Stimulated activated CD4-positive, alpha-beta T cell treated with anti-CD3 and anti-CD28 coated beads, Interleukin-2, amount 100 ng/mL, for 48 hours (primary cell): ENCODE measurements around the gene AMH.
"Not testable (repeated sequence)": the region's sequence is repeated elsewhere in the genome, so short reads cannot be mapped to it uniquely, and the experiment has no call there.

Source experiments
- DNase-seq, 2 donors: peaks; one replicate each; pipeline ENCODE4 v3.0.0-alpha.2; 2020

AMH gene

DNA sequence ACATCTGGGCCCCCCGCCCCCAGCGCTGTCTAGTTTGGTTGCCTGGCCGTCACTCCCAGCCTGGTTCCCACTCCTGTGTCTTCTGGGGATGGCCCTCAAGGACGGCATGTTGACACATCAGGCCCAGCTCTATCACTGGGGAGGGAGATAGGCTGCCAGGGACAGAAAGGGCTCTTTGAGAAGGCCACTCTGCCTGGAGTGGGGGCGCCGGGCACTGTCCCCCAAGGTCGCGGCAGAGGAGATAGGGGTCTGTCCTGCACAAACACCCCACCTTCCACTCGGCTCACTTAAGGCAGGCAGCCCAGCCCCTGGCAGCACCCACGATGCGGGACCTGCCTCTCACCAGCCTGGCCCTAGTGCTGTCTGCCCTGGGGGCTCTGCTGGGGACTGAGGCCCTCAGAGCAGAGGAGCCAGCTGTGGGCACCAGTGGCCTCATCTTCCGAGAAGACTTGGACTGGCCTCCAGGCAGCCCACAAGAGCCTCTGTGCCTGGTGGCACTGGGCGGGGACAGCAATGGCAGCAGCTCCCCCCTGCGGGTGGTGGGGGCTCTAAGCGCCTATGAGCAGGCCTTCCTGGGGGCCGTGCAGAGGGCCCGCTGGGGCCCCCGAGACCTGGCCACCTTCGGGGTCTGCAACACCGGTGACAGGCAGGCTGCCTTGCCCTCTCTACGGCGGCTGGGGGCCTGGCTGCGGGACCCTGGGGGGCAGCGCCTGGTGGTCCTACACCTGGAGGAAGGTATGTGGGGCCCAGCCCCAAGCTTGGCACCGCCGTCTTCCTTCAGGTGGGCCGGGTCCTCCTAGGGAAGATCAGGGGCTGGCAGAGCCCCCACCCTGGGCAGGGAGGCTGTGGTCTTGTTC lies at the start of gene AMH:
Gene AMH (plus strand): TSS at position 314 of the 857 bp plus-strand sequence. CDS start 10 bp downstream, at position 324.
- no peak for DNase-seq

- DNase-seq, result no peak
These were observed 49.1 kb upstream of the AMH start for GRCh38 chr19:2199861-2200623.

DNA sequence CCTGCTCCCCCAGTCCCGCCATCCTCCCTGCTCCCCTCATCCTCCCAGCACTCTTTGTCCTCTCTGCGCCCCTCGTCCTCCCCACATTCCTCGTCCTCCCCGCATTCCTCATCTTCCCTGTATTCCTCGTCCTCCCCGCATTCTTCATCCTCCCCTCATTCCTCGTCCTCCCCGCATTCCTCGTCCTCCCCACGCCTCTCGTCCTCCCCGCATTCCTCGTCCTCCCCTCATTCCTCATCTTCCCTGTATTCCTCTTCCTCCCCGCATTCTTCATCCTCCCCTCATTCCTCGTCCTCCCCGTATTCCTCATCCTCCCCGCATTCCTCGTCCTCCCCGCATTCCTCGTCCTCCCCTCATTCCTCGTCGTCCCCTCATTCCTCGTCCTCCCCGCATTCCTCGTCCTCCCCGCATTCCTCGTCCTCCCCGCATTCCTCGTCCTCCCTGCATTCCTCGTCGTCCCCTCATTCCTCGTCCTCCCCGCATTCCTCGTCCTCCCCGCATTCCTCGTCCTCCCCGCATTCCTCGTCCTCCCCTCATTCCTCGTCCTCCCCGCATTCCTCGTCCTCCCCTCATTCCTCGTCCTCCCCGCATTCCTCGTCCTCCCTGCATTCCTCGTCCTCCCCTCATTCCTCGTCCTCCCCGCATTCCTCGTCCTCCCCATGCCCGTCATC lies 48.4 kb upstream of the AMH start:
- DNase-seq, result not testable (repeated sequence)

DNA sequence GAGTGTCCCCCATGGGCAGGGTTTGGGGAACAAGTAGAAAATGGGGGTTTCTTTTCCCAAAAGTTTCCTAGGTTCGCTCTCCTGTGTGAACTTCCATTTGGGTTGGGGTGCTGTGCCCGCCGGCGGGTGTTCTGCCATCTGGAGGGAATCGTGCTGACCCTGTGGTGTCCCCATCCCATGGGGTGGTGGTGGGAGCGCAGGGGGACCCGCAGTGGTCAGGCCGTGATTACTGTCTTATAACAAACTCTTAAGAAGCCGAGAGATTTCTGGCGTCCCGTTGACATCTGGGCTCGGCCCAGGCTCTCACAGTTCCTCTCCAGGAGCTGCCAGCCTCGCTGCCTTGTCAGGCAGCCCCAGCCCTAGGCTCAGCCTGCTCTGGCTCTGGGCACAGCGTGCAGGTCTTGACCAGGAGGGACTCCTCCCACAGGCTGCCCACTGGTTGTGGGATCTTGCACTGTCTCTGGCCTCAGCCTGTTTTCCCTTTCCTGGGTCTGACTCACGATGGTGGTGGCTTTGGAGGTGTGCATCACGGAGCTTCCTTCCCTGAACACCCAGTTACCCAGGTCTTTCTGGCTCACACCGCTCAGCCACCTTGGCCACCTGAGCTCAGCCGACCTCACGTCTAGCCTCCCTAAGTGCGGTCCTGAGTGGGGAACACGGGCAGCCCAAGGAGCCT lies 47.5 kb upstream of the AMH start:
- no peak for DNase-seq

DNA sequence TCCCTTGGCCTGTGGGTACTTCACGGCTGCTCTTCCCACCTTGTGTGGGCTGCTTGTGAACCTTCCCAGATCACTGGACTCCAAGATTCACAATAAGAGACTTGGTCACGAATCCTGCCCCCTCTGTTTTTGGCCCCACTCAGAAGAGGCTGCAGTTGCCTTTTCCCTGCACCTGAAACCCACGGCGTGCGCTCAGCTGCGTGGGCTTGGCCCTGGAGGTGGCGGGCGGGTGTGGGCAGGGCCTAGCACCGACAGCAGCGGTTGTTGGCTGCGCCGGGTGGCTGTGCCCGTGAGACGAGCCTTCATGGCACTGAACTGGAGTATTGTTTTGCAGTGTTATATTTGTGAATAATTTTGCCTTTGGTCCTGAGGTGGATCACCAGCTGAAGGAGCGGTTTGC lies 46.8 kb upstream of the AMH start:
- no peak for DNase-seq

DNA sequence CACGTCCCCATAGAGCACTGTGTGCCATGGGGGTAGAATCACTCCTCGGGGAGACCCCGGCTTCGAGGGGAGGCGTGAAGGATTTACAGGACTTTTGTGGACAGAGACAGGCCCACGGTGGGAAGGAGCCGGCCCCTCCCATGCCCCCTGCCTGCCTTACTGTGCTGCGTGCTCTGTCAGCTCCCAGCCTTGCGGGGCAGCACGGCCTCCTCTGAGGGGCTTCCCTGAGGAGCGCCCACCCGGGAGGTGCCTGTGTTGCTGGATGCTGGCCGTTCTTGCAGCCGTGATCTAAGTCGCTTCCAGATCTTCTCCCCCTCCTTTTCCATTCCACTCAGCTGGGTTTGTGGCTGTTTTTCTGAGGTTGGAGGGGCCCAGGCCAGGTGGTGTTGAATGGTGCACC lies 42.1 kb upstream of the AMH start:
- no peak for DNase-seq

GRCh38 chr19:2207991-2208860 lies 40.9 kb upstream of the AMH start:
- no peak for DNase-seq

DNA sequence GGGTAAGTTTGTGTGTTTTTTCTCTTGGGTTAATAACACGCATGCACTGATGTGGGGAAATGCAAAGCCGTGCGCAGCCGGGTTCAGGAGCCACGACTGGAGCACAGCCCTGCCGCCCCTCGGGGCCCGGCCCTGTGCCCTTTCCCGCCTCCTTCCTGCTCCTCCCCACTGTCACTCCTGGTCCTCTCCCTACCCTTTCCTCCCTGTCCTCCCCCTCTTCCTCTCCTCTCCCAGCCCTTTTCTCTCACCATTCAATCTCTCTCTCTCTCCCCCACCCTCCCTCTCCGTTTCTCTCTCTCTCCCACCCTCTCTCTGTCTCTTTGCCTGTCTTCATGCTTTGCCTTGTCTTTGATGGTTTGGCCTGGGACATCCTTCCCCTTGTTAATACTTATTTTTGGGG lies 40.1 kb upstream of the AMH start:
- DNase-seq, result no peak

DNA sequence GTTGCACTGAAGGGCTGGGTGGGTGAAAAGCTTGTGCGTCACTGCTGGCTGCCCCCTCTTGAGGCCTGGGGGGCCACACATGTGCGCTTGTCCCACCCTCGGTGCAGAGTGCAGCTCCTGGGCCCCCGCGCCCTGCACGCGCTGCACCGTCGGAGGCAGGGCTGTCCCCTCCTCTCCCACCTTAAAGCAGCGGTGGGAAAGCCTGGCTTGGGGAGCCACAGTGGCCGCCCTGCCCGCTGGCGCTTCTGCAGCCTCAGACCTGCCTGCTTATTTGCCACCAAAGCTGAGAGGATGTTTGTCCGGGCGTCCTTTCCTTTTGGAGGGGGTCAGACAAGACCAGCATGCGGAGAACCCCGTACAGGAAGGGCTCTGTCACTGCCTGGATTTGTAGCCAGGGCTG lies 39.7 kb upstream of the AMH start:
- no peak for DNase-seq

DNA sequence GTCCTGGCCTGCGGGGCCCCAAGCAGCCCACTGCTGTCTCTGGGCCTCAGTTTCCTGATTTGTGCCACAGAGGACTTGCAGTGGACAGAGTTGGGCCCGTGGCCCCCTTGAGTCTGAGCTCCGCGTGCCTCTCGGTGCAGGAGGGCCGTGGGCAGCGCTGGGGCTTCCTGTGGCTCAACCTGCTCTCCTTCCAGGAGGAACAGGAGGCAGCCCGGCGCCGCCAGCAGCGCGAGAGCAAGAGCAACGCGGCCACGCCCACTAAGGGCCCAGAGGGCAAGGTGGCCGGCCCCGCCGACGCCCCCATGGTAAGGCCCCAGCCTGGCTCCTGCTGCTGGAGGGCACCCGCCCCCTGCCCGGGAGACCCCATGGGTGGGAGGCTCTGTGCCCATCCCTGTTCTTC lies 38.9 kb upstream of the AMH start:
- DNase-seq, result no peak

GRCh38 chr19:2210987-2211740 lies 38.0 kb upstream of the AMH start:
- no peak for DNase-seq

DNA sequence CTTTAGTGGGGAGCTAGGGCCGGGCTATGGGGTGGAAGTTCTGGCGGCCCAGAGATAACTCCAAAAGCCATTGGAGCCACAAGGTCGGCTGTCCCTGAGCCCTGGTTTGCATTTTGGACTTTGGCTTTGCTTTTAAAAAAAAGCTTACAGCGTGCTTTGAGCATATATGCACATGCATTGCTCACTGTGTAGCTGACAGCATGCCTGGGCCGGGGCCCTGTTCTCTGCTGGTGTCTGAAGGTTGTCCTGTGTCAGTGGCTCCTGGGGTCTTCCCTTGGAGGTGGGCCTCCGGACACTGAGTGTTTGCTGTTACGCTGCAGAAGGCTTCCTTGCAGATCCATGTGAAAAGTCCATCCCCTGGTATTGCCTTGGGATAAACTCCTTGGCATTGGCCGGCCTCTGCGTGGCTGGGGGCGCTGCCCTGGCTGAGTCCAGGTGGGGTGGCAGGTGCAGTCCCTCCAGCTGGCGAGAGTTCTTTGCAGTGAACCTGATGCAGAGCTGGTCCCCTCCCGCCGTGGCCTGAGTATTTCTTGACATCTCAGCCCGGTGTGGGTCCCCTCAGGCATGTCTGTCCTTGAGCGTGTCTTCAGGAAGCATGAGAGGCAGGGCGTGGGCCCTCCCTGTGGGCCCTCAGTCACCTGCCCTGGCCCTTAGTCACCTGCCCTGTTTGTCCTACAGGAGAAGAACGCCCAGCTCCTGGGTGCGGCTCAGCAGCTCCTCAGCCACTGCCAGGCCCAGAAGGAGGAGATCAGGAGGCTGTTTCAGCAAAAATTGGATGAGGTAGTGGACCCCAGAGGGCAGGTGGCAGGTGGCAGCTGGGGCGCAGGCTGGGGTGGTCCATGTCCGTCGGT lies 36.0 kb upstream of the AMH start:
- DNase-seq, result no peak

- no peak for DNase-seq
These were observed 35.3 kb upstream of the AMH start for GRCh38 chr19:2213799-2214198.

GRCh38 chr19:2214251-2214650 lies 34.9 kb upstream of the AMH start:
- no peak for DNase-seq

DNA sequence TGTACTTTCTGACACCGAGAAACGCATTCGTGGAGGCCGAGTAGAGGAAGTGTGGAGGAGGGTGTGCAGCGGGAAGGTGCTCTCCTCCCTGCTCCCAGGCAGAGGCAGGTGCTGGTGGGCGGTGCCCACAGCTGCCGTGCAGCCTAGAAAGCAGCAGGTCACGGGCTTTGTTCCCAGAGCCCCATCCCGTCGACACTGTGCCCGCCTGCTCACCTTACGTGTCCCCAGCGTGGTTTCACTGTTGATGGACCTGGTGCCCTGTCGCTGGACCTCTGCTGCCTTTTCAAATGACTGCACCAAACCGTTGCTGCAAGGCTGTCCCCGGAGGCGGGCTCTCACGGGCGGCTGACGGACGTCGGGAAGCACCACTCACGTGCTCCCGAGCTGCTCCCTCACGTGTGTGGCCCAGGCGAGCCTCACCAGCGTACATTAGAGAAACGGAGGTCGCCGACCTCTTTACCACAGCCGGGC lies 33.8 kb upstream of the AMH start:
- DNase-seq, result peak in 1 of 2 donors; percentile 23

GRCh38 chr19:2216361-2217225 lies 32.5 kb upstream of the AMH start:
- no peak for DNase-seq

GRCh38 chr19:2217591-2217990 lies 31.5 kb upstream of the AMH start:
- DNase-seq, result no peak

GRCh38 chr19:2219726-2220125 lies 29.4 kb upstream of the AMH start:
- DNase-seq, result no peak

DNA sequence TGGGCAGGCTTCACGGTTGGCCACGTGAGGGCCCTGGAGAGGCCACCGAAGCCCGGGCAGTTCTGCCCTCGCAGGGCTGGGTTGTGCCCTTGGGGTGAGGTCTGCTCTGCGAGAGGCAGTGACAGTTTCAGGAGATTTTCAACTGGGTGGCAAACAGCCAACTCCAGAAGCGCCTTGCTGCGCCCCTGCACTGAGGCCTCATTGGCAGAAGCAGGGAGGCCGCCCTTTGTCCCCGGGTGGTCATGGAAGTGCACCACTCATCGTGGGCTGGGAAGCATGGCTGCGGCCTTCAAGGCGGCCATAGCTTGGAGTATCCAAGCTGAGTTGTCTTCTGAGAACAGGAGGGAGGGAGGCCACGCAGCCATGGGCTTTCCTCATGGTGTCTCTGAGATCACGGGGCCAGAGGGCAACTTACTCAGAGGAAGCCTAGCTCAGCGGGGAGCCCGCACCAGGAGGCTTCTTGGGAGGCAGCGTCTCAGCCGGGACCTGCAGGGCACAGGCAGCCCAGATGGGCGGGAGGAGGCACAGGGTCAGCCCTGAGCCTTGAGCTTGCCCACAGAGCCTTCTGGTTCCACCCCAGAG lies 27.8 kb upstream of the AMH start:
- DNase-seq, result no peak
